Measurements from ENCODE around the gene DLG2.

Gene DLG2

GRCh38 chr11:84234462-84235202, 1392.5 kb downstream of the DLG2 start:
- DNase-seq = no peak

- no peak for DNase-seq
Observed at GRCh38 chr11:84234011-84234410, 1393.1 kb downstream of the DLG2 start.

- no peak for DNase-seq
Observed at GRCh38 chr11:84232511-84232910, 1394.6 kb downstream of the DLG2 start.

GRCh38 chr11:84230402-84230801, 1396.7 kb downstream of the DLG2 start:
- no peak for DNase-seq

- DNase-seq = no peak
Observed at GRCh38 chr11:84227970-84228665, 1399.0 kb downstream of the DLG2 start.

- DNase-seq = no peak
Observed at GRCh38 chr11:84224042-84224441, 1403.1 kb downstream of the DLG2 start.

- DNase-seq = no peak
Observed at GRCh38 chr11:84218318-84218717, 1408.8 kb downstream of the DLG2 start.

GRCh38 chr11:84215672-84216071, 1411.5 kb downstream of the DLG2 start:
- no peak for DNase-seq

GRCh38 chr11:84214557-84214956, 1412.6 kb downstream of the DLG2 start:
- no peak for DNase-seq

- no peak for DNase-seq
Observed at GRCh38 chr11:84212468-84213390, 1414.4 kb downstream of the DLG2 start.

- DNase-seq = no peak
Observed at GRCh38 chr11:84211896-84212295, 1415.2 kb downstream of the DLG2 start.

- DNase-seq = no peak
Observed at GRCh38 chr11:84194696-84195095, 1432.4 kb downstream of the DLG2 start.

- no peak for DNase-seq
Observed at GRCh38 chr11:84193706-84194105, 1433.4 kb downstream of the DLG2 start.

- DNase-seq = no peak
Observed at GRCh38 chr11:84188521-84188920, 1438.6 kb downstream of the DLG2 start.

GRCh38 chr11:84173078-84173477, 1454.1 kb downstream of the DLG2 start:
- no peak for DNase-seq

- no peak for DNase-seq
Observed at GRCh38 chr11:84165139-84165538, 1462.0 kb downstream of the DLG2 start.

- no peak for DNase-seq
Observed at GRCh38 chr11:84164728-84165127, 1462.4 kb downstream of the DLG2 start.

GRCh38 chr11:84163116-84163515, 1464.0 kb downstream of the DLG2 start:
- no peak for DNase-seq

GRCh38 chr11:84157639-84158038, 1469.5 kb downstream of the DLG2 start:
- DNase-seq = no peak

GRCh38 chr11:84146826-84147225, 1480.3 kb downstream of the DLG2 start:
- no peak for DNase-seq

- no peak for DNase-seq
Observed at GRCh38 chr11:84145616-84146185, 1481.4 kb downstream of the DLG2 start.

- no peak for DNase-seq
Observed at GRCh38 chr11:84144531-84144930, 1482.6 kb downstream of the DLG2 start.

- no peak for DNase-seq
Observed at GRCh38 chr11:84142411-84142810, 1484.7 kb downstream of the DLG2 start.

All from stimulated activated CD4-positive, alpha-beta T cell treated with anti-CD3 and anti-CD28 coated beads, Interleukin-4, amount 100 ng/mL, for 1 hour (primary cell).